ENCODE results near the gene BRME1.

GRCh38 chr19:13847407-13848339 lies 58.2 kb downstream of the BRME1 start:
- no peak for TF ChIP-seq CTCF (IDR thresholded peaks at IDR 0.05; ENCODE audit: poor library complexity)
- TF ChIP-seq EZH2phosphoT487 (IDR thresholded peaks at IDR 0.05; ENCODE audit: low read depth, severe bottlenecking, unreplicated experiment) = no peak
- no peak for TF ChIP-seq EZH2 (IDR thresholded peaks at IDR 0.05; ENCODE audit: borderline replicate concordance)
